ENCODE measurements around the gene XPC.

The XPC gene

GRCh38 chr3:14137004-14137403, 41.4 kb downstream of the XPC start:
- H3K4me3 ChIP-seq (ENCODE audit: low read depth, low read length): no peak overlapping the region
- ChIA-PET CTCF (no interaction called here), POLR2A (interaction anchor here (1.4 kb wide), 1 partner anchor 12 kb away, joined by 7 read pairs; the partner anchor contains the start of genes CHCHD4 and TMEM43)
- TF ChIP-seq, protein P1, sequence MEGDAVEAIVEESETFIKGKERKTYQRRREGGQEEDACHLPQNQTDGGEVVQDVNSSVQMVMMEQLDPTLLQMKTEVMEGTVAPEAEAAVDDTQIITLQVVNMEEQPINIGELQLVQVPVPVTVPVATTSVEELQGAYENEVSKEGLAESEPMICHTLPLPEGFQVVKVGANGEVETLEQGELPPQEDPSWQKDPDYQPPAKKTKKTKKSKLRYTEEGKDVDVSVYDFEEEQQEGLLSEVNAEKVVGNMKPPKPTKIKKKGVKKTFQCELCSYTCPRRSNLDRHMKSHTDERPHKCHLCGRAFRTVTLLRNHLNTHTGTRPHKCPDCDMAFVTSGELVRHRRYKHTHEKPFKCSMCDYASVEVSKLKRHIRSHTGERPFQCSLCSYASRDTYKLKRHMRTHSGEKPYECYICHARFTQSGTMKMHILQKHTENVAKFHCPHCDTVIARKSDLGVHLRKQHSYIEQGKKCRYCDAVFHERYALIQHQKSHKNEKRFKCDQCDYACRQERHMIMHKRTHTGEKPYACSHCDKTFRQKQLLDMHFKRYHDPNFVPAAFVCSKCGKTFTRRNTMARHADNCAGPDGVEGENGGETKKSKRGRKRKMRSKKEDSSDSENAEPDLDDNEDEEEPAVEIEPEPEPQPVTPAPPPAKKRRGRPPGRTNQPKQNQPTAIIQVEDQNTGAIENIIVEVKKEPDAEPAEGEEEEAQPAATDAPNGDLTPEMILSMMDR (IDR thresholded peaks at IDR 0.05; ENCODE audit: insufficient read depth, low read length, missing control alignments): no peak
- no peak for DNase-seq (ENCODE audit: low read depth, low spot score)

DNA sequence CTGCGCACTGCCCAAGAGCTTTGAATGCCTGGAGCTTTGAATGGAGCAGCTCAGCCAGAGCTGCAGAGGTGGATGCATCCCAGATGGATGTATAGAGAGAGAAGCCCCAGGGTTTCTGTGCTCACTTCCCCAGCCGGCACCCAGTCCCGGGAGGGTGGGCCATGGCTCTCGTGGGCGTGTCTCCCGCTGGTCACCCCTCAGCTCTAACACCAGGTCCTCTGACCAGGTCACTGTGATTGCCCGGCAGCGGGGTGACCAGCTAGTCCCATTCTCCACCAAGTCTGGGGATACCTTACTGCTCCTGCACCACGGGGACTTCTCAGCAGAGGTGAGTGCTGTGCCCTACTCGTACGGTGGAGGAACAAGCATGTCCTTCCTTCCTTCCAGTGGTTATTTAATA, 42.8 kb downstream of the XPC start:
- DNase-seq (ENCODE audit: low read depth, low spot score): no peak
- TF ChIP-seq, protein P1 (IDR thresholded peaks at IDR 0.05; ENCODE audit: insufficient read depth, low read length, missing control alignments): no peak
- ChIA-PET POLR2A (interaction anchor here (1.1 to 2.9 kb wide), 2 partner anchors 8 to 10 kb away, joined by 3 to 11 read pairs; partner anchors contain the start of genes CHCHD4 and TMEM43), CTCF (interaction anchor here (0.6 to 2.5 kb wide), 3 partner anchors 10 to 239 kb away, joined by 3 to 11 read pairs (median 4); partner anchors contain the start of genes CHCHD4 and TMEM43)
- no peak overlapping the region for H3K4me3 ChIP-seq (ENCODE audit: low read depth, low read length)

GRCh38 chr3:14134291-14134690, 44.1 kb downstream of the XPC start:
- H3K4me3 ChIP-seq (ENCODE audit: low read depth, low read length): no peak overlapping the region
- CTCF ChIA-PET: interaction anchor here (1.5 to 2.5 kb wide), 2 partner anchors 9 to 237 kb away, joined by 4 to 11 read pairs; partner anchors contain the start of genes CHCHD4 and TMEM43
- DNase-seq (ENCODE audit: low read depth, low spot score): no peak
- POLR2A ChIA-PET: interaction anchor here (1.1 to 2.9 kb wide), 2 partner anchors 9 kb away, joined by 3 to 11 read pairs; partner anchors contain the start of genes CHCHD4 and TMEM43
- TF ChIP-seq, protein P1 (IDR thresholded peaks at IDR 0.05; ENCODE audit: insufficient read depth, low read length, missing control alignments): no peak

- DNase-seq (ENCODE audit: low read depth, low spot score): no peak
- ChIA-PET POLR2A (interaction anchor here (2.9 kb wide), 1 partner anchor 9 kb away, joined by 11 read pairs; the partner anchor contains the start of genes CHCHD4 and TMEM43), CTCF (interaction anchor here (2.5 kb wide), 1 partner anchor 9 kb away, joined by 11 read pairs; the partner anchor contains the start of genes CHCHD4 and TMEM43)
- TF ChIP-seq, protein P1 (IDR thresholded peaks at IDR 0.05; ENCODE audit: insufficient read depth, low read length, missing control alignments): no peak
- no peak overlapping the region for H3K4me3 ChIP-seq (ENCODE audit: low read depth, low read length)
Measured at GRCh38 chr3:14133876-14134275, 44.5 kb downstream of the XPC start.

DNA sequence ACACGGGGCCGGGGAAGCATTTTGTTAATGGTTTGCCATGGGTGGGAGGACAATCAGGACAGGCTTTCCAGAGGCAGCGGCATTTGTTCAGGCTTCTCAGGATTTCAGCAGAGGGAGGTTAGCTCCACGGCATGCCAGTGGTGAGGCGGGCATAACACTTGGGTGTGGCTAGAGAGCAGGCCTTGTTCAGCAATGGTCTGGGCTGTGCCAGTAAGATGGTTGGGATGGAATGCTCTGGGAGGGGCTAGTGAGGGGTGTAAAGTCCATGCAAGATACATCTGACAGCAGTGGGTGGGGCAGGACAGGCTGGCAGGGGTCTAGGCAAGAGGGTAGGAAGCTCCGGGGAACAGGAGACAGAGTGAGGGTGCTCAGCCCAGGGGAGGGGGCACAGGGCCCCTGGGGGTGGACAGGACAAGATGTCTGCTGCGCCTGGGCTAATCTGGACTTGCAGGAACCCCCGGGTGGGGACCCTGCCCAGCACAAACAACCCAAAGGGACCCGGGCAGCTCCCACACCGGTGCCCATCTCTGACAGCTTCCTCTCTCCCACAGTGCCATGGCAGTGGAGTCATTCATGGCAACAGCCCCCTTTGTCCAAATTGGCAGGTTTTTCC, 45.1 kb downstream of the XPC start:
- ChIA-PET CTCF (interaction anchor here (0.6 to 2.5 kb wide), 2 partner anchors 8 to 9 kb away, joined by 3 to 11 read pairs; partner anchors contain the start of genes CHCHD4 and TMEM43), POLR2A (interaction anchor here (2.9 kb wide), 1 partner anchor 8 kb away, joined by 11 read pairs; the partner anchor contains the start of genes CHCHD4 and TMEM43)
- H3K4me3 ChIP-seq (ENCODE audit: low read depth, low read length): no peak overlapping the region
- TF ChIP-seq, protein P1 (IDR thresholded peaks at IDR 0.05; ENCODE audit: insufficient read depth, low read length, missing control alignments): no peak
- no peak for DNase-seq (ENCODE audit: low read depth, low spot score)

DNA sequence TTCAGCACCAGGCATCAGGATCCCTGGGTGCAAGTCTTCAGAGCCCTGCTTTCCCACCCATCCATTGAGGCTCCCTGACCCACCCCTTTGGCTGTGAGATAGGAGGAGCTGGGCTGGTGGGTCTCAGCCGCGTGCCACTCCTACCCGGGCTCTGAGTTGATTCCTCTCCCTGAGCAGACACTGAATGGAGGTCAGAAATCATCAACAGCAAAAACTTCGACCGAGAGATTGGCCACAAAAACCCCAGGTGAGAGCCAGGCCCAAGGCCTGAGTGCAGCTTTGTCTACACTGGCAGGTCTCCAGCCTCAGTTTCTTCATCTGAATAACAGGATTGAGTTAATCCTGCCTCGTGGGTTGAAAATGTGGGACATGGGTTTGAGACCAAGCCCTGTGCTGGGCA, 45.7 kb downstream of the XPC start:
- DNase-seq (ENCODE audit: low read depth, low spot score): no peak
- POLR2A ChIA-PET: no interaction called here
- TF ChIP-seq, protein P1 (IDR thresholded peaks at IDR 0.05; ENCODE audit: insufficient read depth, low read length, missing control alignments): no peak
- CTCF ChIA-PET: no interaction called here
- no peak overlapping the region for H3K4me3 ChIP-seq (ENCODE audit: low read depth, low read length)
